NCI-H82 treated with DMSO at 0.1 percent for 48 hours (cell line): Measurements from ENCODE around the gene GULP1.
A peak's percentile ranks its signal among the peaks of the same experiment; 100 is the strongest.
"Not testable (repeated sequence)": the region's sequence is repeated elsewhere in the genome, so short reads cannot be mapped to it uniquely, and the experiment has no call there.

Experiments
- DNase-seq: peaks from one replicate; lab custom pipeline; 2025; ENCODE audit not compliant: unreplicated experiment; lab: John Stamatoyannopoulos, UW

Gene GULP1

GRCh38 chr2:188292348-188293239 lies 920 bp downstream of the GULP1 start:
- no peak for DNase-seq

- peak; percentile 68 for DNase-seq
Measured at GRCh38 chr2:188293601-188294351, 2.1 kb downstream of the GULP1 start.

GRCh38 chr2:188294352-188294926 lies 2.8 kb downstream of the GULP1 start:
- no peak for DNase-seq

DNA sequence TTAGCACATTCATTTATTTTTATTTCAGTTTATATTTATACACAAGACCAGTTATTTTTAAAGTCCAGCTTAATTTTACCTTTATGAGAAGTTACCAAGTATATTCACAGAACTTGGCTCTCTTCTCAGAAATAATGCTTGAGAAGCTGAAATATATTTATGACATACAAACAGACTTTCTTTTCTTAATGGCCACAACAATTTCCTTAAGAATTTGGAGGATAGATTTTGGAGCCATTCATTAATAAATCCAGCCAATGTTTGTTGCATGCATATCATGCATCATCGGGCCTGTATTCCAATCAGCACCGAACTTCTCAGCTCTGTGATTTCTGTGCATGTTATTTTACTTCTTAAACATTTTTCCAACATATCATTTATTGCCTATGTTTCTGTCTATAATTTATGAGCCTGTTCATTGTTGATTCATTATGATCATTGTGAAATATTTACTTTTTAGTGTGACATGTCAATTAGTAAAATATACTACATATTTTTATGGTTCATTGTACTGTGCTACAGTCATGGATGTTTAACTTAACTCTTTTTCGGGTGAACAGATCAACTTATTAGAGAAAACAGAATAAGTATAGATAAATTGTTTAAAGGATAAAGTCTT lies 3.5 kb downstream of the GULP1 start:
- DNase-seq: no peak

DNA sequence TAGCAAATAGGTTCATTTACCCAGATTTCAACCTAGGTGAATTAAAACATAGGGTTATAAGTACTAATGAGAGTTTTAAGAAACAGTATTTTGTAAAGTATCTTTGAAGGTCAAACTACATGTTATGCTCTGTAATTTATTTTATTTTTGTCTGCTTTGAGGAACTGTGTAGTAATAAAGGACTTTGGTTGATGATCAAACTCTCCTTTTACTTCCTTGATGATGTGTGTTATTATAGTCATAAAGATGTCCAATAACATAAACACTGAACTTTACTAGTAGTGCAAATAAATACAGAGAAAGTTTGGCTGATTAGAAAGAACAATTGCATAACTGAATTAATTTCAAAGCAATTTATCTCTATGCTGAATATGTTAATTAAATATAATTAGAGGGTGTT lies 6.3 kb downstream of the GULP1 start:
- DNase-seq: no peak

DNA sequence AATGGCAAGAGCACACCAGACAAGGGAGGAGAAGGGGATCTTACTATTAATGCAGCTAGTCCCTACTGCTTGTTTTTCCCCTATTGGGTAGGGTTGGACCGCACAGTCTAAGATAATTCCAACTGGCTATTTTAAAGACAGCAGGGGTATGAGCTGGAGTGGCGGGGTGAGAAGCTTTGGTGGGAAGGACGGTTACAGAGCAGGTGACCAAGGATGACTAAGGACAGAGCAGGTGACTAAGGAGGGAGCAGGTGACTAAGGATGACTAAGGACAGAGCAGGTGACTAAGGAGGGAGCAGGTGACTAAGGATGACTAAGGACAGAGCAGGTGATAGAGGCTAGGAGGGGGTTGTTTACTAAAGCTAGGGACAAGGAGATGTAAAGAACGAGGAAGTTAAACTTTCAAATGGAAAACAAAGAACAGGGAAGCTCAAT lies 7.3 kb downstream of the GULP1 start:
- DNase-seq: not testable (repeated sequence)

- no peak for DNase-seq
Measured at GRCh38 chr2:188303363-188304031, 11.8 kb downstream of the GULP1 start.

- DNase-seq: no peak
Measured at GRCh38 chr2:188305271-188305670, 13.6 kb downstream of the GULP1 start.

DNA sequence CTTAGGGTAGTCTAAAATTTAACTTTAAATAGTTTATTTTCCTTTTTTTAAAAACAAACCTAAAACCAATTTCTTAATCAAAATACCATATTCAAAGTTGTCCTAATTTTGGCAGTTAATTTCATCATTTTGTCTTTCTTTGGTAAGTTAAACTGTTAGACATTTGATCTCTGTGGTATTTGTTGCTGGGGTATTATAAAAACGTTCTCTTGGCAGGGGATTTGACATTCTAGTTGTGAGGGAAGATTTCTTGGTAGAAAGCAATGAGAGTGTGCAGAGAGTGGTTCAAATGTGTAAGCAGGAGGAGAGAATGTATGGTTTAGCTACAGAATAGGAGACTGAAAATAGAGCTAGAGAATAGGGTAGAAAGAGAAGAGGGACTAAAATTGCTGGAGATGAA lies 14.6 kb downstream of the GULP1 start:
- DNase-seq: no peak

DNA sequence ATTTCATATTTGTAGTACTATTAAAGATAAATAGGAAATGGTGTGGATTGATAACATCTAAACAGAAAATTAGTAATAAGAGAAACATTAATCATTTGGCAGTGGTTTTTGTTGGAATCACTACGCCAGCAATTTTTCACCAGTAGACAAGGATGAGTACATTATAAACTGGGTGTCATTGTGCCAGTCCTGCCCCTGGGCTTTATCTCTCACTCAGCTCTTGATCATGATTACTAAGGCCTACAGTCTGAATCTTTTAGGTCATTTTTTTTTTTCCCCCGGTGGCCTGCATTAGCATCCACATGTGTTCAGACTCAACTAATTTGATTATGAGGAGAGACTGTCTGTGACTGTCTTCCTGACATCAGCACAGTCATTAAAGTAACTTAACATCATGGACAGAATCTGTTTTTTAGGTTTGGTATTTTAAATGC lies 16.2 kb downstream of the GULP1 start:
- DNase-seq: no peak

DNA sequence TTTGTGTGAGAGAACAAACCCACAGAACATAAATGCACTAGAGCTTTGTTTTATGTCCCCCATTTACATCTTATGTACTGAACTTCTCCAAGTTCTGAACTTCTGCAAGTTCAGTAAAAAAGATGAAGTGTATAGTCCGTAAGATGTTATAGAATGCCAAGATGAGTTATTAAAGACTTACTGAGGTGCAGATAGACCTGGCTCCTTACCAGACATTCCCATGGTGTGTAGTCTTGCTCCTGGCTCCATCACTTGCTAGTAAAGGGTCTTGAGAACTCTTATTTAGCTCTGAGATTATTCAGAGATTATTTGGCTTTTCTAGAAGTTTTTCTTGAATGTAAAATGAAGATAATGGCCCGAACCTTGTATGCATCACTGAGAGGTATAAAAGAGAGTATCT lies 16.8 kb downstream of the GULP1 start:
- DNase-seq: no peak

DNA sequence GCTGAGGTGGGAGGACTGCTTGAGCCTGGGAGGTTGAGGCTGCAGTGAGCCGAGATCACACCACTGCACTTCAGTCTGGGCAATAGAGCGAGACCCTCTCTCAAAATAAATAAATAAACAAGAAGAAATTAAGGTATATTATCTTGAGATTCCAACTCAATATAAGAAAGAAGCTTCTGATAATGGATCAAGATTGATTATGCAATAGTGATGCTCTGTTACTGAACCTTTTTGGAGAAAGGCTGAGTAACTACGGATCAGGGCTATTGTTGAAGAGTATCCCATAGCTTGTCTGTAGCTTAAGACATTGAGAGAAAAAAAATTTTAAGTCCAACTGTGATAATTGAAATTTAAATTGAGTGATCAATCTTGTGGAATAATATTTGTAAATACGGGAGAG lies 17.7 kb downstream of the GULP1 start:
- no peak for DNase-seq

- DNase-seq: no peak
Measured at GRCh38 chr2:188314314-188315054, 22.8 kb downstream of the GULP1 start.

- no peak for DNase-seq
Measured at GRCh38 chr2:188315750-188316149, 24.1 kb downstream of the GULP1 start.

DNA sequence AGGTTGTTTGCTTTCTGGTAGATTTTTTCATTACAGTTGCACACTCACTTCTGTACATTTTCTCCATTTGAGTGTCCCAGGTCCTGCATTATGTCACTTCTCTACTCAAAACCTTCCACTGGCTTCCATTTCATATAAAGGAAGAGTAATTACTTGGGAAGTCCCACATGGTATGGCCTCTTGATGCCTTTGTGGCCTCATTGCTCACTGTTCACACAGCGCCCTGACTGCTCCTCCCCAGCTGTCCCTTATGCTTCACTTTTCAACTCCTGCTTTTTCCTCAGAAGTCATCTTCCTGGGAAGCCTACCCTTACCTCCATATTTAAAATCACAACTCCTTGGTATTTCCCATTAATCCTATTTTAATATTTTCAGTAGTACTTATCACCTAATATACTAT lies 24.7 kb downstream of the GULP1 start:
- no peak for DNase-seq

DNA sequence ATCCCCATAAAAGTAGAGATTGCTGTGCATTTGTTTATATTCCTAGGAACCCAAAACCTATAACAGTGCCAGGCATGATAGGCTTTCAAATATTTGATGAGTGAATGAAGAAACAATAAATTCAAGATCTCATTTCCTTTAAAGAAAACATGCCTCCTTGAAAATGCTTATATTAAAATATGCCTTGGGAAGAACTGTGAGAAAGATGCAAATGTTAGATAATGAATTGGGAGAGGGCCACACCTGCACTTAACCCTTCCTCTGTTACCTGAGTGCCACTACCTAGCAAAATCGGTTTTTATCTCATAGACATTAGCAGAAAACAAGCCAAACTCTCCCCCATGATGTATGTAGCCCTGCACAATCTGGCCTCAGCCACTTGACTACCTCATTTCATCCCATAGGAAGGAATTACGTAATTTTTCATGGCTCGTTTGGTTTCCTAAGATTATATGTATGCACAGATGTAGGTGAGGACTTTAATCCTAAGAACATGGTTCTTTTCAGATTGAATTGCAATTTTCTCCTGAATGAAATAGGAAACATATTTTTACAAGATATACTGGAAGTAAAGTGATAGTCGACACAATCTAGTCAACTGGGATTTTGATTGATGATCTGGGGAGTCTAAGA lies 25.2 kb downstream of the GULP1 start:
- no peak for DNase-seq

DNA sequence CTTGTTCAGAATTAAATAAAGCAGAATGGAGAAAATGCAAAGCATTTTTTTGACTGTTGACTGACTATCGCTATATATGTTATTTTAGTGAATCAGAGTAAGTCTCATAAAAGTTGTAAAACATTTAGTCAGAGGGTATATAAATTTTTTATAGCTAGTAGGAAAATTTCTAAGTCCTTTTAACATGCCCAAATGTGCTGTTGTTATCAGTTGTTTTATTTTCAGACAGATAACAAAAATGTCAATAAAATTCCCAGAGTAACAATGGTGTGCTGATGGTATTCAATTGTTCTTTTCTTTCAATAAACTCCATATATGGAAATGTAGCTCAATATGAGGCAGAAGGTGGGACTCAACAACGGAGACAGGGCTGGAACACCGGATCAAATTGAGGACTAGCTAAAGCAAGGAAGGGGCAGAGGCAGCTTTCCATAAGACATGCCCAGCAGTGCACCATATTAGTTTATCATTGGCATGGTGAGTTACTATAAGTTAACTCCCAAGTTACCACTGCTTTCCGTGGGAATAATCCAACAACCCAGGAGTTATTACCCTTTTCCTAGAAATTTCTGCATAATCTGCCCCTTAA lies 26.6 kb downstream of the GULP1 start:
- DNase-seq: no peak

- DNase-seq: no peak
Measured at GRCh38 chr2:188319838-188320237, 28.2 kb downstream of the GULP1 start.

- no peak for DNase-seq
Measured at GRCh38 chr2:188320861-188321260, 29.2 kb downstream of the GULP1 start.
